Stomach (tissue), 4 donors: Measurements from ENCODE around the gene SELENOO.

ENCODE experiments used
- CTCF ChIP-seq, 7 experiments: fragments of 450-650 bp in 4 of 7; fragments of 200-600 bp in 3 of 7; sonication (generic) in 3 of 7; IDR thresholded peaks; one replicate each; pipeline ENCODE4 v1.5.1; 2016 to 2019; ENCODE audit warnings: antibody characterized with exemption in 7 of 7, control low read depth in 2 of 7, mild to moderate bottlenecking in 1 of 7
- EP300 ChIP-seq: sonication (generic); formaldehyde crosslinking; IDR thresholded peaks from one replicate; pipeline ENCODE4 v1.6.1; 2017; ENCODE audit warnings: antibody characterized with exemption
- POLR2A ChIP-seq, 4 donors: fragments of 450-650 bp; IDR thresholded peaks; one replicate each; pipeline ENCODE4 v1.6.1; 2016; ENCODE audit warnings: antibody characterized with exemption in 4 of 4, control low read depth in 2 of 4, mild to moderate bottlenecking in 1 of 4, moderate library complexity in 1 of 4
- POLR2AphosphoS5 ChIP-seq, 3 donors: sonication (generic); formaldehyde crosslinking; IDR thresholded peaks; one replicate each; pipeline ENCODE4 v1.6.1; 2016; ENCODE audit warnings: antibody characterized with exemption in 3 of 3

GRCh38 chr22:50220603-50221409 is 20.0 kb downstream of the SELENOO start:
- no peak for TF ChIP-seq POLR2A (IDR thresholded peaks at IDR 0.05)
- no peak for TF ChIP-seq EP300
- TF ChIP-seq CTCF (IDR thresholded peaks at IDR 0.05) = no peak
- TF ChIP-seq POLR2AphosphoS5 (IDR thresholded peaks at IDR 0.05) = no peak
